NOMO-1 treated with dmso at 0.1 percent for 144 hours (cell line): Measurements from ENCODE around the gene GRID1.
"Not testable (repeated sequence)": the region's sequence is repeated elsewhere in the genome, so short reads cannot be mapped to it uniquely, and the experiment has no call there.

Source experiments
- DNase-seq: peaks from one replicate; lab custom pipeline; 2025; ENCODE audit not compliant: unreplicated experiment; lab: John Stamatoyannopoulos, UW

Gene GRID1

DNA sequence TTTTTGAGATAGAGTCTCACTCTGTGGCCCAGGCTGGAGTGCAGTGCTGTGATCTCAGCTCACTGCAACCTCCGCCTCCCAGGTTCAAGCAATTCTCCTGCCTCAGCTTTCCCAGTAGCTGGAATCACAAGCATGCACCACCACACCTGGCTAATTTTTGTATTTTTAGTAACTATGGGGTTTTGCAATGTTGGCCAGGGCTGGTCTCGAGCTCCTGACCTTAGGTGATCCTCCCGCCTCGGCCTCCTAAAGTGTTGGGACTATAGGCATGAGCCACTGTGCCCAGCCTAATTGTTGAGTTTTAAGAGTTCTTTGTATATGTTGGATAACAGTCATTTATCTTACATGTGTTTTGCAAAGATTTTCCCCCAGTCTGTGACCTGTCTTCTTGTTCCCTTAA is 667.5 kb downstream of the GRID1 start:
- not testable (repeated sequence) for DNase-seq

DNA sequence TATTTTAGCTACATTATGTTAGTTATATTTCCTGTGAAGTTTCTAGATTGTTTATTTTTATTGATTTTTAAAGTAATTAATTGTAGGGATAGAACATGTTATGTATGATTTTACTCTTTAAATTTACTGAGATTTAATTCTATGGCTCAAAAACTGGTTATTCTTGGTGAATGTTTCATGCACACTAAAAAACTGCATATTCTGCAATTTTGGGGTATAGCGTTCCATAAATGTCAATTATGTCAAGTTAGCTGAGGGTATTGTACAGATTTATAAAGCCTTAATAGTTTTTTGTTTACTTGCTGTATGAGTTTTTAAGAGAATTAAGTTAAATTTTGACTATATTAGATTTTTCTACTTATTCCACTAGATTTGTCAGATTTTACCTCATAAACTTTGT is 669.7 kb downstream of the GRID1 start:
- no peak for DNase-seq

DNA sequence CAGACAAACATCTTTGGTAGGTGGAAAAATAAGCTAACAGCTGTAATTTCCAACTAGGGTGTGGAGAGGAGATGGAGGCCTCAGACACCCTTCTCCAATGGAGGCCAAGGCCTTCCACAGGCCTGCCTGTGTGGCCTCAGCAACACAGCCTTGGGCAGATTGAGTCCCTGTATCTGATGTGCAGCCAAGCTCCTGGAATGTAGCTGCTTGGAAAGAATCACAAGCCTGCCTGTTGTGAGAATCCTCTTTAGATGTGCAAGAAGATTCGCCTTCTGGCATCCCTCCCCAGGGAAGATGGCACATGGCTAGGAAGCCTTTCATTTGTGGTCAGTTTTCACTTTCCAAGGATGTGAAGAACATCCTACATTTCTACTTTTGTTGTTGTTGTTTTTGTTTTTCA is 684.0 kb downstream of the GRID1 start:
- DNase-seq, result no peak

GRCh38 chr10:85679710-85680109 is 686.9 kb downstream of the GRID1 start:
- no peak for DNase-seq

- no peak for DNase-seq
These were observed 687.5 kb downstream of the GRID1 start for GRCh38 chr10:85679061-85679460.

GRCh38 chr10:85674851-85675250 is 691.7 kb downstream of the GRID1 start:
- DNase-seq, result no peak

- DNase-seq, result no peak
These were observed 693.3 kb downstream of the GRID1 start for GRCh38 chr10:85673270-85673669.

GRCh38 chr10:85671530-85671929 is 695.1 kb downstream of the GRID1 start:
- no peak for DNase-seq

DNA sequence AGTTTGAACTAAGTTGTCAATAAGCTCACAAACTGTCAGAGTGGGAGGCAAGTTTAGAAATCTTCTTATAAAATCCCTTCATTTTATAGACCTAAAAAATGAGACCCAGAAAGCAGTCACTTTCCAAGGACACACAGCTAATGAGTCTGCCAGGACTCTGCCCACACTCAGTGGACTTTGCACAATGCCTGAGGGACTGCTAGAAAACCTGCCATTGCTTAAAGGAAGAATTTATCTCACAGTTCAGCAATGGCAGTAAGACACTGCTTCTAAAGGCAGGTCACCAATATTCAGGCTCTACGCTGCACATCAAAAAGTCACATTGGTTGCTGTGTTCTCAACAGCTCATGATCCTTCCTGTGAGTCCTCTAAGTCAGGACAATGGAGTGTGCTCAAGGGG is 698.1 kb downstream of the GRID1 start:
- DNase-seq, result no peak

- no peak for DNase-seq
These were observed 698.9 kb downstream of the GRID1 start for GRCh38 chr10:85667638-85668233.

- DNase-seq, result no peak
These were observed 699.6 kb downstream of the GRID1 start for GRCh38 chr10:85666987-85667386.

- no peak for DNase-seq
These were observed 700.5 kb downstream of the GRID1 start for GRCh38 chr10:85666102-85666501.

- DNase-seq, result no peak
These were observed 700.9 kb downstream of the GRID1 start for GRCh38 chr10:85665681-85666080.

GRCh38 chr10:85665078-85665477 is 701.5 kb downstream of the GRID1 start:
- DNase-seq, result no peak

DNA sequence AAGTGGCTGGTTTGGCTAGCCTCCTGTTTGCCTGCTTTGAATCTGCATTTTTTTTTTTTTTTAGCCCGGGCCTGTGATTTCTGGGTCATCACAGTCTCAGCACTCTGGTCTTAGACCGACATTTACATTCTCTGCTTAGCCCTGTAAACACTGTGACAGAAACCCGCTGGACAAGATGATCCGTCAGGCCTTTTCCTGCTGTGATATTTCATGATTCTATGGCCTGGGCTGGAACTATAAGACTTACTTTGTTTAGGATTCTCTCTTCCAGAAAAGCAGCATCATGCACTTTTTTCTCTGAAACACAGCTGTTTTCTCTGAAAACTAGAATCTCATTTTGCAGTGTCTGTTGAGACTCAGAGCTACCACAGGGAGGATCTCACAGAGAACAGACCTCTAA is 705.5 kb downstream of the GRID1 start:
- DNase-seq, result no peak

DNA sequence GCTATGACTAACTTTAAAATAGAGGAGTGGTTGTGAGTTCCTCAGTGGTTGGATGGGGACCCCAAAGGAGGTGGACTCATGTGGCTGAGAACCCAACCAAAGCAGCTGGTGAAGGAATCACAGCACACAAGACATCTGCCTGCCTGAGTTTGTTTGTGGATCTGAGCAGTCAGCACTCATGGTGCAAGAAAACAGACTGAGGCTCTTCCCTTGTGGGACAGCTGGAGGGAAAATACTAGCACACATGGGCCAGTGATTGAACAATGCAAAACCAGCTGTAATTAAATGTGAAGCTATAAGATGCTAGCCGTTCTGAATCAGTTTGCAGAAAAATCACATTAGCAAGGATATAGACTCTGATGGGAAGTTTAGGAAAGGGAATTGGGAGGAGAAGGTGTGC is 707.3 kb downstream of the GRID1 start:
- no peak for DNase-seq

DNA sequence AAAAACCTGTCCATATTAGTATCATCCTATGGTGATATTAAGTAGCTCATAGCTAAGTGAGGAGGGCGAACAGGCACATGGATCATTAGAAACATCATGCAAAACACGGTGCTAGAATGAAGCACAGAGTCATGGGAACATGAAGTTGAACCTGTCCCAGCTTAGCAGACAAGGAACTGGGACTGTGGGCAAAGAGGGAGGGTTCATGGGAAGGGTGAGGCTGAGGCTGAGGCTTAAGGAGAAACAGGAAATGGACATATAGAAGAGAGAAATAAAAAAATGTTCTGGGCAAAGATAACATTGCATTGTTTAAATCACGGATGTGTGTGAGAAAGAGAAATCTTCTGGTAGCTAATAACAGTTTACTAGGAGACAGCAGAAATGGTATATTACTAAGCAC is 708.1 kb downstream of the GRID1 start:
- no peak for DNase-seq

DNA sequence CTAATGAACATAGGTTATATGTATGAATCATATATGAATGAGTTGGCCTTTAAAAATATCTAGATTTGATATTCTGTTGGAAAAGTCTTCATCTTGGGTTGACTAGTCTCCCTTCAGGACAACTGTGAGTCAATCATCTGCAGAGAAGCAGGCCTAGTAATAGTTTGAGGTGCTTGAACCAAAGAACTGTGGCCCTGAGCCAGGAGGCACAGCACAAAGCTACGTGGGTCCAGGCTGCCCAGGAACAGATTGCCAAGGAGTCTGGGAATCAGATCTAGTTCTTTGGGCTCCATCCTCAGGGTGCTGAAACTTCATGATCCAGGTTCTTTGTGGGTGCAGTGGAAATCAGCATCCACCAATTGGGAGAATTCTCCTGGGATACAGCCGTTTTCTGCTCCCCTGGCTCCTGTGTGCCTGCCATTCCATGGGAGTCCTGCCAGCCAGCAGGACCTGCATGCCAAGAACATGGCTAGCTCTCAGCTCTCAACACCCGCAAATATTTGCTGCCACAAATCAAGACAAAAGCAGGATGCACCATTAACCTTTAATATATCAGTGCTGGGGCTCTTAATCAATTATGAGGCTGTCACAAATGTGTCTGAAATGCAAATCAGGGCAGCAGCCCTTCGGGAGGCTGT is 709.0 kb downstream of the GRID1 start:
- DNase-seq, result no peak

DNA sequence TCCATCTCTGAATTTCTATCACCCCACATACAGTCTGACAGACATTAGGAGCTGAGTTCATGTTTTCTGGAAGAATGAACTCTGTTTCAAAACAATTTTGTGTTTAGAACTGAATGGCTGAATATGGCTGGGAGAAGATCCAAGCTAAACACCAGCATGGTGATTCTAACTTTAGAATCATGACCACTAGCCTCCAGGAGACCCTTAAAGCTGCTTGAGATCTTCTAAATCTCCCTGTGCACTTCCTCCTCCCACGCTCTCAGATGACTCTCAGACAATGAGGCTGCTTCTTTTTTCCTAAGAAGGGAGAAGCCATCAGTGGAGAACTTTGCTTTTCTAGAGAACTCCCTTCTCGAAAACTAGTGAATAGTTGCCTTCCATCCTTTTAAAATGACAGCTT is 711.2 kb downstream of the GRID1 start:
- no peak for DNase-seq

DNA sequence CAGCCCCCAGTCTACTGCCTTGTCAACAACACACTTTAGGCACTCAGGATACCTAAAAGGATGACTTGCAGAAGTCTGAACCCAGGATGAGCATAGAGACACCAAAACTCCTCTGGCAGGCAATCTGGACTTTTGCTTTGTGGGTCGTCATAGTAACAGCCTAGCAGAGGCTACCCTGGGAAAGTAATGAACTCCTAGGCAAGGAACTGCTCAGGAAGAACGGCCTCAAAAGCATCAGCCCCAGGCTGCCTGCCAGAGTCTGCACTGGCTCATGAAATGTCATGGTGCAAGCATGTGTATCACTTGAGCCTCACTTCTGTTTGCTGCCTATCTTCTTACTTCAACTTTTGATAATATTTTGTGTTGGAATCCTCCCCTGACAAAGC is 715.1 kb downstream of the GRID1 start:
- DNase-seq, result no peak

GRCh38 chr10:85650791-85651496 is 715.7 kb downstream of the GRID1 start:
- no peak for DNase-seq

DNA sequence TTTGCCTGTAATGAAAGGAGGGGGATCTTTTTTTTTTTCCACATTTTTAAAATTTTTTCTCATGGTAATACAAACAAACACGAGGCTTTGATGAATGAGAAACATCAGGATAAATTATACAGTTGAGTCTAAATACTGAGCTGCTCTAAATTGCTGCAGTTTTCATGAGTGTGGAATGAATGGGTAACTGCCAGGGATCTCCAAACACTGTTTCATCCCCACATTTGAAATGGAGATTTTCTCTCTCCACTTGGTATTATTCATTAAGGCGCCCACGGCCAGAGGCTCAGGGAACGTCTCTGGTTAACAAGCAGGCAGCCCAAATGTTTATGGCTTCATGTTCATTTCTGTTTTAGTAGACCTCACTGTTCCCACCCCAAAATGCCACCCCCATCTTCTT is 717.1 kb downstream of the GRID1 start:
- no peak for DNase-seq
